ENCODE measurements around the gene C17orf113.

Gene C17orf113

GRCh38 chr17:41992576-41992975, 57.8 kb downstream of the C17orf113 start:
- TF ChIP-seq POLR2AphosphoS5 (IDR thresholded peaks at IDR 0.05; ENCODE audit: low read depth, low read length) (no peak), TAF1 (IDR thresholded peaks at IDR 0.05; ENCODE audit: borderline replicate concordance, insufficient read depth, low read length) (no peak), SIN3A (IDR thresholded peaks at IDR 0.05; ENCODE audit: borderline replicate concordance, insufficient read depth, low read length) (no peak), REST (IDR thresholded peaks at IDR 0.05; ENCODE audit: insufficient read depth in 1 of 2, low read depth in 2 of 2, low read length in 2 of 2) (no peak), FOXP2 (optimal IDR thresholded peaks at IDR 0.05; ENCODE audit: borderline replicate concordance, extremely low read depth, extremely low read length, insufficient read depth) (no peak)

- TF ChIP-seq REST (IDR thresholded peaks at IDR 0.05; ENCODE audit: insufficient read depth in 1 of 2, low read depth in 2 of 2, low read length in 2 of 2) (no peak), FOXP2 (optimal IDR thresholded peaks at IDR 0.05; ENCODE audit: borderline replicate concordance, extremely low read depth, extremely low read length, insufficient read depth) (no peak), SIN3A (IDR thresholded peaks at IDR 0.05; ENCODE audit: borderline replicate concordance, insufficient read depth, low read length) (no peak), TAF1 (IDR thresholded peaks at IDR 0.05; ENCODE audit: borderline replicate concordance, insufficient read depth, low read length) (no peak), POLR2AphosphoS5 (IDR thresholded peaks at IDR 0.05; ENCODE audit: low read depth, low read length) (no peak)
These were observed 60.5 kb downstream of the C17orf113 start for GRCh38 chr17:41989702-41990419.

DNA sequence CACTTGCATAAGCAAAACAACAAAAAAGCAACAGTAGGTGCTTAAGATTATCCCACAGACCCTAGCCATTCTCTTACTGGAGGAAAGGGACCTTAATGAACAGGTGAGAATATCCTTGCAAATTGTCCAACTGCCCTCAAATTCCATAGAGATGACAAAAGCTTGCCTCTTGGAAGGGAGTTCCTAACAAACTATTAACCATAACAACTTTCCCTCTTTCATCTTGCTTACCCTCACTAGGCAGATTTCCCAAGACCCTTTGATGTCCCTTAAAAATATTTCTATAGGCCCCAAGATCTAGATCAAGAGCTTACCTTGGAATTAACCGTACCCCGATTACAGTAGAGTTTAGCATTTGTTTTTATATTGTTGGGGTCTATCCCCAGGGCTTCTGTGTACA, 62.0 kb downstream of the C17orf113 start:
- TF ChIP-seq SIN3A (IDR thresholded peaks at IDR 0.05; ENCODE audit: borderline replicate concordance, insufficient read depth, low read length) (no peak), REST (IDR thresholded peaks at IDR 0.05; ENCODE audit: insufficient read depth in 1 of 2, low read depth in 2 of 2, low read length in 2 of 2) (no peak), FOXP2 (optimal IDR thresholded peaks at IDR 0.05; ENCODE audit: borderline replicate concordance, extremely low read depth, extremely low read length, insufficient read depth) (no peak), TAF1 (IDR thresholded peaks at IDR 0.05; ENCODE audit: borderline replicate concordance, insufficient read depth, low read length) (no peak)

Measured in PFSK-1 (cell line).